ENCODE measurements around the gene OR13C4.

The OR13C4 gene

DNA sequence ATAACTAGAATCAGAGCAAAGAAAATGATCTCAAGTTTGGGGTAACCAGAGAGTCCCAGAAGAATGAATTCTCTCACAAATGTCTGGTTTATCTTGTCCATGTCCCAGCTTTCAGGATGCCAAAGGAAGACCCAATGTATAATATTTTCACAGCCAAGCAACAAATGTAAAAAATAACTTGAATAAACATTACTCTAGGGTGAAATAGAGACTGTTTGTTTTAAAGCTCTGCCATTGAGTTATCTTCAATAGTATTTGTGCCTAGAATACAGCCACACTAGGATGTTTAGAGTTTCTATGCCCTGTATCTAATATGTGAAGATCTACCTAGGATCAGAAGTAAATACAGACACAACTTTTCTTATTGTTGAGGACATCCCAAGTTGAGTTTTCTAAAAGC, at the start of gene OR13C4:
OR13C4 (minus strand) TSS at position 101 of the 400 bp plus-strand sequence; CDS start at position 101, 0 bp downstream.
- DNase-seq (ENCODE audit: low spot score) (no peak), ATAC-seq (ENCODE audit: low read depth) (no peak)
- Histone ChIP-seq H3K4me3 (ENCODE audit: severe bottlenecking) (no peak within 1 kb of the TSS), H3K4me1 (ENCODE audit: insufficient read depth, poor library complexity, severe bottlenecking) (no peaks in the 10 kb centered on the region), H3K27me3 (ENCODE audit: insufficient read depth, poor library complexity, severe bottlenecking) (no peaks in the 10 kb centered on the region), H3K36me3 (ENCODE audit: low read depth) (no peaks in the 10 kb centered on the region), H3K9me3 (ENCODE audit: severe bottlenecking) (no peaks in the 10 kb centered on the region), H3K27ac (ENCODE audit: poor library complexity, severe bottlenecking) (no peak within 1 kb of the TSS)
- TF ChIP-seq, protein P1, sequence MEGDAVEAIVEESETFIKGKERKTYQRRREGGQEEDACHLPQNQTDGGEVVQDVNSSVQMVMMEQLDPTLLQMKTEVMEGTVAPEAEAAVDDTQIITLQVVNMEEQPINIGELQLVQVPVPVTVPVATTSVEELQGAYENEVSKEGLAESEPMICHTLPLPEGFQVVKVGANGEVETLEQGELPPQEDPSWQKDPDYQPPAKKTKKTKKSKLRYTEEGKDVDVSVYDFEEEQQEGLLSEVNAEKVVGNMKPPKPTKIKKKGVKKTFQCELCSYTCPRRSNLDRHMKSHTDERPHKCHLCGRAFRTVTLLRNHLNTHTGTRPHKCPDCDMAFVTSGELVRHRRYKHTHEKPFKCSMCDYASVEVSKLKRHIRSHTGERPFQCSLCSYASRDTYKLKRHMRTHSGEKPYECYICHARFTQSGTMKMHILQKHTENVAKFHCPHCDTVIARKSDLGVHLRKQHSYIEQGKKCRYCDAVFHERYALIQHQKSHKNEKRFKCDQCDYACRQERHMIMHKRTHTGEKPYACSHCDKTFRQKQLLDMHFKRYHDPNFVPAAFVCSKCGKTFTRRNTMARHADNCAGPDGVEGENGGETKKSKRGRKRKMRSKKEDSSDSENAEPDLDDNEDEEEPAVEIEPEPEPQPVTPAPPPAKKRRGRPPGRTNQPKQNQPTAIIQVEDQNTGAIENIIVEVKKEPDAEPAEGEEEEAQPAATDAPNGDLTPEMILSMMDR (IDR thresholded peaks at IDR 0.05; ENCODE audit: poor library complexity, severe bottlenecking), result no peak

GRCh38 chr9:104575456-104575855, 48.4 kb upstream of the OR13C4 start:
- no peaks in the 10 kb centered on the region for H3K27me3 ChIP-seq (ENCODE audit: insufficient read depth, poor library complexity, severe bottlenecking)
- H3K27ac ChIP-seq (ENCODE audit: poor library complexity, severe bottlenecking), result no peak overlapping the region
- TF ChIP-seq, protein P1 (IDR thresholded peaks at IDR 0.05; ENCODE audit: poor library complexity, severe bottlenecking), result no peak
- H3K9me3 ChIP-seq (ENCODE audit: severe bottlenecking), result no peaks in the 10 kb centered on the region
- no peaks in the 10 kb centered on the region for H3K4me1 ChIP-seq (ENCODE audit: insufficient read depth, poor library complexity, severe bottlenecking)
- no peak for ATAC-seq (ENCODE audit: low read depth)
- no peak overlapping the region for H3K4me3 ChIP-seq (ENCODE audit: severe bottlenecking)
- H3K36me3 ChIP-seq (ENCODE audit: low read depth), result no peaks in the 10 kb centered on the region
- no peak for DNase-seq (ENCODE audit: low spot score)

DNA sequence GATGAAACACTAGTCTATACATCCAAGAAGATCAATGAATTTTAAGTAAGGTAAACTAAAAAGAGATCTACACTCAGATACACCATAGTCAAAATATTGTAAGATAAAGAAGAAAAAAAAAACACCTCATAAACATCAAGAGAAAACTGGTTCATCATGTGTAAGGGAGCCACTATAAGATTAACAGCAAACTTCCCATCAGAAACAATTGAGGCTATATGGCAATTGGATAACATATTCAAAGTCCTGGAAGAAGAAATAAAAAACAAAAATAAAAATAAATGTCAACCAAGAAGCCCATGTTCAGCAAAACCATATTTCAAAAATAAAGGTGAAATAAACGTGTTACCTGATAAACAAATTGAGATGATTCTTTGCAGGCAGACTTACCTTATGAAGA, 45.6 kb upstream of the OR13C4 start:
- TF ChIP-seq, protein P1 (IDR thresholded peaks at IDR 0.05; ENCODE audit: poor library complexity, severe bottlenecking), result no peak
- no peaks in the 10 kb centered on the region for H3K4me1 ChIP-seq (ENCODE audit: insufficient read depth, poor library complexity, severe bottlenecking)
- H3K4me3 ChIP-seq (ENCODE audit: severe bottlenecking), result no peak overlapping the region
- no peaks in the 10 kb centered on the region for H3K36me3 ChIP-seq (ENCODE audit: low read depth)
- no peak overlapping the region for H3K27ac ChIP-seq (ENCODE audit: poor library complexity, severe bottlenecking)
- H3K27me3 ChIP-seq (ENCODE audit: insufficient read depth, poor library complexity, severe bottlenecking), result no peaks in the 10 kb centered on the region
- no peaks in the 10 kb centered on the region for H3K9me3 ChIP-seq (ENCODE audit: severe bottlenecking)
- DNase-seq (ENCODE audit: low spot score) (no peak), ATAC-seq (ENCODE audit: low read depth) (no peak)

DNA sequence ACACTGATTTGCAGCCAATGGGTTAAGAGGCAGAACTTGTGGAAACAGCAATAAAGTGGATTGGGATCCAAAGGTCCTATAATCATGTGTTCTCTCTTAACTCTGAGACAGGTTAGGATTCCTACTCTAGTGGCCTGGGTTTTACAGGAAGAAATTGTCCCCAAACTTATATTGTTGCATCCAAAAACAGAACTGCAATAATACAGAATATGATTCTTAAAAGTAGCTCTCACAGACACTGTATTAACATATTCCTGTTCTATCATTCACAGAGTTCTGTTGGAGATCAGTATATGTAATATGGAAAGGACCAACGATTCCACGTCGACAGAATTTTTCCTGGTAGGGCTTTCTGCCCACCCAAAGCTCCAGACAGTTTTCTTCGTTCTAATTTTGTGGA, 41.9 kb upstream of the OR13C4 start, which contains the start of gene OR13C8:
OR13C8 (plus strand) TSS at position 301 of the 400 bp plus-strand sequence; CDS start at position 301, 0 bp downstream.
- Histone ChIP-seq H3K4me3 (ENCODE audit: severe bottlenecking) (no peak within 1 kb of the TSS), H3K36me3 (ENCODE audit: low read depth) (no peaks in the 10 kb centered on the region), H3K27ac (ENCODE audit: poor library complexity, severe bottlenecking) (no peak within 1 kb of the TSS), H3K27me3 (ENCODE audit: insufficient read depth, poor library complexity, severe bottlenecking) (no peaks in the 10 kb centered on the region), H3K9me3 (ENCODE audit: severe bottlenecking) (no peaks in the 10 kb centered on the region), H3K4me1 (ENCODE audit: insufficient read depth, poor library complexity, severe bottlenecking) (no peaks in the 10 kb centered on the region)
- TF ChIP-seq, protein P1 (IDR thresholded peaks at IDR 0.05; ENCODE audit: poor library complexity, severe bottlenecking), result no peak
- DNase-seq (ENCODE audit: low spot score) (no peak), ATAC-seq (ENCODE audit: low read depth) (no peak)

GRCh38 chr9:104564358-104564757, 37.3 kb upstream of the OR13C4 start:
- TF ChIP-seq, protein P1 (IDR thresholded peaks at IDR 0.05; ENCODE audit: poor library complexity, severe bottlenecking), result no peak
- Histone ChIP-seq H3K36me3 (ENCODE audit: low read depth) (no peaks in the 10 kb centered on the region), H3K4me1 (ENCODE audit: insufficient read depth, poor library complexity, severe bottlenecking) (no peaks in the 10 kb centered on the region), H3K4me3 (ENCODE audit: severe bottlenecking) (no peak overlapping the region), H3K9me3 (ENCODE audit: severe bottlenecking) (no peaks in the 10 kb centered on the region), H3K27ac (ENCODE audit: poor library complexity, severe bottlenecking) (no peak overlapping the region), H3K27me3 (ENCODE audit: insufficient read depth, poor library complexity, severe bottlenecking) (peaks cover 4% of the 10 kb centered on the region)
- ATAC-seq (ENCODE audit: low read depth) (no peak), DNase-seq (ENCODE audit: low spot score) (no peak)

Data from RWPE2 (cell line).